Lower lobe of right lung (tissue), 2 donors: ENCODE data around the gene RAB3B. TPM values are rescaled to one million over a fixed set of nuclear protein-coding genes. Genes with fewer than 3 reads are reported as not detected.
"Not testable (repeated sequence)": the region's sequence is repeated elsewhere in the genome, so short reads cannot be mapped to it uniquely, and the experiment has no call there.

ENCODE experiments used
- ATAC-seq, 2 donors: fragments of 200-7000 bp; cut with Tn5 transposase; one replicate each; pipeline ENCODE4 v1.9.1; 2020 to 2022; ENCODE audit warnings: mild to moderate bottlenecking in 2 of 2, moderate library complexity in 2 of 2
- DNase-seq: peaks from one replicate; pipeline ENCODE4 v3.0.0-alpha.2; 2020
- H3K27ac ChIP-seq: fragments of 200-600 bp; one replicate; pipeline ENCODE4 v1.8.0; 2022
- H3K27me3 ChIP-seq: fragments of 200-600 bp; one replicate; pipeline ENCODE4 v1.8.0; 2022; ENCODE audit warnings: low read depth
- H3K36me3 ChIP-seq: fragments of 200-600 bp; one replicate; pipeline ENCODE4 v1.8.0; 2022; ENCODE audit warnings: mild to moderate bottlenecking
- H3K4me1 ChIP-seq: fragments of 200-600 bp; one replicate; pipeline ENCODE4 v1.8.0; 2022
- H3K4me3 ChIP-seq: fragments of 200-600 bp; one replicate; pipeline ENCODE4 v1.8.0; 2022; ENCODE audit warnings: mild to moderate bottlenecking
- H3K9me3 ChIP-seq: fragments of 200-600 bp; one replicate; pipeline ENCODE4 v1.8.0; 2022
- CTCF ChIP-seq: fragments of 200-600 bp; IDR thresholded peaks from one replicate; pipeline ENCODE4 v1.8.0; 2022; ENCODE audit warnings: antibody characterized with exemption, mild to moderate bottlenecking
- intact Hi-C: fragments of 100-400 bp; cut with DNase I; formaldehyde crosslinking; loops from one replicate; pipeline ENCODE4 v1.11.0; 2022
- total RNA-seq: library from RNA; stranded (reverse); fragmentation: NEBNext Ultra II Directional; extraction: Animal tissue kit (Norgen Biotek cat#: 25700); gene quantifications from one replicate; pipeline ENCODE4 v1.2.1, GENCODE V29; 2021
- donor health status: DM: no; HTN: yes; CAD: no; lungs with severe emphysema.

RAB3B gene
- total RNA-seq, 1 donor from 2014 or later = 0.06 TPM

- DNase-seq (no peak), ATAC-seq (no peak)
- Histone ChIP-seq H3K9me3 (no peaks in the 10 kb centered on the region), H3K27me3 (peaks cover 6% of the 10 kb centered on the region), H3K4me3 (no peak overlapping the region), H3K4me1 (no peaks in the 10 kb centered on the region), H3K27ac (no peak overlapping the region), H3K36me3 (no peaks in the 10 kb centered on the region)
- intact Hi-C loops = no loop called here
- no peak for TF ChIP-seq CTCF
These were observed 17.7 kb upstream of the RAB3B start for GRCh38 chr1:52008071-52008809.

GRCh38 chr1:52007215-52008002 lies 16.9 kb upstream of the RAB3B start:
- no peak overlapping the region for H3K4me3 ChIP-seq
- H3K27ac ChIP-seq = no peak overlapping the region
- H3K27me3 ChIP-seq = peaks cover 6% of the 10 kb centered on the region
- no peak for TF ChIP-seq CTCF
- intact Hi-C loops = no loop called here
- DNase-seq = no peak
- H3K4me1 ChIP-seq = no peaks in the 10 kb centered on the region
- no peaks in the 10 kb centered on the region for H3K9me3 ChIP-seq
- no peaks in the 10 kb centered on the region for H3K36me3 ChIP-seq
- ATAC-seq = no peak

- H3K4me1 ChIP-seq, H3K27me3 ChIP-seq, intact Hi-C loops, DNase-seq, H3K4me3 ChIP-seq, H3K27ac ChIP-seq, ATAC-seq, H3K36me3 ChIP-seq, H3K9me3 ChIP-seq: not testable (repeated sequence)
These were observed 15.6 kb upstream of the RAB3B start for GRCh38 chr1:52006081-52006553.

- H3K9me3 ChIP-seq, H3K36me3 ChIP-seq, intact Hi-C loops, DNase-seq, H3K27me3 ChIP-seq, H3K4me1 ChIP-seq, H3K4me3 ChIP-seq, H3K27ac ChIP-seq, ATAC-seq: not testable (repeated sequence)
These were observed 15.0 kb upstream of the RAB3B start for GRCh38 chr1:52005548-52005947.

GRCh38 chr1:52003877-52004276 lies 13.4 kb upstream of the RAB3B start:
- TF ChIP-seq CTCF = no peak
- no peak overlapping the region for H3K4me3 ChIP-seq
- ATAC-seq = no peak
- intact Hi-C loops = no loop called here
- no peaks in the 10 kb centered on the region for H3K4me1 ChIP-seq
- H3K27ac ChIP-seq = no peak overlapping the region
- H3K9me3 ChIP-seq = no peaks in the 10 kb centered on the region
- DNase-seq = no peak
- H3K36me3 ChIP-seq = no peaks in the 10 kb centered on the region
- H3K27me3 ChIP-seq = peaks cover 6% of the 10 kb centered on the region

- peak; percentile 93 for TF ChIP-seq CTCF
- Histone ChIP-seq H3K27ac (no peak overlapping the region), H3K9me3 (no peaks in the 10 kb centered on the region), H3K27me3 (peaks cover 2% of the 10 kb centered on the region), H3K4me3 (no peak overlapping the region), H3K36me3 (no peaks in the 10 kb centered on the region), H3K4me1 (no peaks in the 10 kb centered on the region)
- DNase-seq (no peak), ATAC-seq (peak; percentile 95 to 96)
- intact Hi-C loops = no loop called here
These were observed 11.8 kb upstream of the RAB3B start for GRCh38 chr1:52002038-52002917.
